HG03025 (cell line): Measurements from ENCODE around the gene OTX1.
"Not testable (repeated sequence)": the region's sequence is repeated elsewhere in the genome, so short reads cannot be mapped to it uniquely, and the experiment has no call there.

Experiments
- ATAC-seq: cut with Tn5 transposase; IDR thresholded peaks from one replicate; pipeline ENCODE4 v1.9.1; 2021; ENCODE audit warnings: mild to moderate bottlenecking, moderate library complexity; ENCODE audit not compliant: unreplicated experiment, low FRiP score

OTX1 gene

DNA sequence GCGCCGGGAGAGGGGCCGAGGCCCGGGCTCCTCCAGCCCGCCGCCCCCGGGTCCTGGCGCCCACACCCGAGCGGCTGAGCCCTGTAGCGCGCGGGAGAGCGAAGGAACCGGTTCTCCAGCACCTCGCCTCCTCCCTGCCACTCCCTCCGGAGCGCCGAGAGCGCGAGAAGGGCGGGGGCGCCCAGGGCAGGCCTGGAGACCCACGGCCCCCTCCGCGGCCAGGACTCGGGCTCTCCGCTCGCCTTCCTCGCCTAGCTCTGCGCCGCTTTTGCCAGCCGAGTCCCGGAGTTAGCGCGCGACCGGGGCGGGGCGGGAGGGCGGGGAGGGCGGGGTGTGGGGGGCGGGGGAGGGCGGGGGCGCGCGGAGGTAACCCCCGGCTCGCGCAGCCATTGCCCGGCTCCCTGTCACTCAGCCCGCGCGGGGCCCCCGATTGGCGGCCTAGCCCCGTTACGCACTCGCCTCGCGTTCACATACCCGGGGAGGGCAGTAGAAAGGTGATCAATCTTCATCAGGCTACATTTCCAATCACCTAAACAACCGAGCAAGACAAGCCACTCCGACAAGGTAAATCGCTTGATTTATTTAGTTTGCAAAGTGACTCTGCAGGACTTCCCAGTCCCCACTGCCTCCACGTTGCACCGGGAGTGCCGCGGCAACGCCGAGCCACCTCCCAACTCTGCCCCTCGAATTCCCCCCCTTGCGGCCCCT, at the start of gene OTX1:
TSS of gene OTX1 (plus strand) at position 497 of the 708 bp plus-strand sequence. CDS start 2,161 bp downstream, outside the sequence.
- peak; percentile 88 for ATAC-seq

DNA sequence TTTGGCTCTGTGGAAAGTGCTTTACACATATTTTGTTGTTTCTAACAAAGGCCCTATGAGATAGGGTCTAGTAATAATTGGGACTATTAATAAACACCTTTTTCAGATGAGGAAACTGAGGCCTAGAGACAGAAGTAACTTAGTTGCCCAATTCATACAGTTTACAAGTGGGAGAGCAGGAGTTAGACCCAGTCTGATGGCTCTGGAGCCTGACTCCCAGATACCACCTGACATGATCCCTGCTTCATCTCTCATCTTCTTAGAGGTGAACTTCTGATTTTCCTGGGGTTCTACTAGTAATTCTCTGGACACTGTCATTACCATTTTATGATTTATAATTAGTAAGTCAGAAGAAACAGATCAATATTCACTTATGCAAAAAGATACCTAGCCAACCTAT, 49.1 kb upstream of the OTX1 start:
- ATAC-seq = no peak

DNA sequence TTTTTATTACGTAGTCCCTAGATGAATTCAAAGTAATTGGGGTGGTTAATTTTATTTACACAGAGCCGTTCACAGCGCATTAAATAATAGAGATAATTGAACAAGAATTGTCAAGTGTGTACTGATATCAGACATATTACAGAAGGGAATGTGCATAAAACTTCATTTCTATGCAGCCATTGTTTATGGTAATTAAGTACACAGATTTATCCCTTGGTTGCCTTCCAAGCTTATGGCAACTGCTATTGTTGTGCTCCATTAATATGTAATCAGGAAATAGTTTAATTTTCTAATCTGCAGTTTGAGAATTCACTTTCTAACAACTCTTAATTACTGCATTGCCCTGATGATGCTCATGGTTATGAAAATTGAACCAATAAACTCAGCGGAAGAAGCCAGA, 47.3 kb upstream of the OTX1 start:
- ATAC-seq = no peak

DNA sequence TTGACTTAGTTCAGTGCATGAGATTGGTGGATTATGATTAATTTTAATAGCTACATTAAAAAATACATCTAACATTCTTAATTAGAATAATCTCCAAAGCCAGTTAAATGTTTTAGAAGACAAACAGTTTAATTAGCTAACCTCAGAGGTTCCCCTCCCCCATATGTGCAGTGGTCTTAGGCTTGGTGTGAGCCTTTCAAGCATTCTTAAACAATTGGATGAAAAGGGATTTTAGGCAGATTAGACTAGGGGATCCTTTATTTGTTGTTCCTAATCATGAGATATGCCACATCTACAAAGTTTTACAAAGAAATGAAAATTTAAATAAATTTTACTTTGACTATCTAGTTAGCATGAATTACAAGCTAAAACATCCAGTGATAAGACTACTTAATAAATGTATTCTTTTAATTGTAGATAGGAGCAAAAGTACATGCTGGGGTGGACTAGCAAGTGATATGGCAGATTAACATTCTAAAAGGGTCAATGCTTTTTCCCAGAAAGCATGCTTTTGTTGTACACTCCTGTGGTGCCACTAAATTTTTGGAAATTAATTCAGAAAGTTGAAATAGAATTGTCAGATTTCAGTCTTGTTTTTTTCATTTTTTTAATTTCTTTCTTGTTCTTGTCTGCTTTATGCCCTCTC, 42.7 kb upstream of the OTX1 start:
- ATAC-seq = no peak

DNA sequence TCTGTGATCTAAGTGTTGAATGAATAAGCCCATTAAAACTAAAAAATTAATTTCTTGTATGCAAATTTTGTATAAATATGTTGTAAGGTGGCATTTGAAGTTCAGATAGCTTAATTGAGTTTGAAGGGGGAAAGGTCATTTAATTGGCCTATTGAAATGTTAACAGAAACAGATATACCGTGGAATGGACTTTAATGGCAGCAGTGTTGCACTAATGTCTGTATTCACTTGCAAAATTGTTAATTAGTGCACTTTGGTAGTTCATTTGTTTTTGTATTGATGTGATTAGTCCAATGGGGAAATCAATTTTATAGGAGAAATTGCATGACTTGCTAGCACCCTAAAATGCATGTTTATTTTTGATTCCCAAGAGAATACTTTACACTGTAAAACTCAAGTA, 41.8 kb upstream of the OTX1 start:
- no peak for ATAC-seq

DNA sequence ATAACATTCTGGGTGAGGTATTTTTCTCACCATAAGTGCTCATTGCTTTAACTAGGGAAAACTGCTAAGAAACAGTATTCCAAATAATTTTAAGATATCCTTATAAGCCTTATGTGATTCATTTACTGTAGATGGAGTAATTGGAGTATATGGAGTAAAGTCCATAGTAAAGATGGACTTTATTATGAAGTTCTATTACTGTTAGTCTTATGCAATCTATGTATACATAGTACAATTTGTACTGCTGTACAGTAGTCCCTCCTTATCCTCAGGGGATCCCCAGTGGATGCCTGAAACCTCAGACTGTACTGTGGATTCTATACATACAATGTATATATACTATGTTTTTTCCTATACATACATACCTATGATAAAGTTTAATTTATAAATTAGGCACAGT, 41.1 kb upstream of the OTX1 start:
- ATAC-seq = no peak

DNA sequence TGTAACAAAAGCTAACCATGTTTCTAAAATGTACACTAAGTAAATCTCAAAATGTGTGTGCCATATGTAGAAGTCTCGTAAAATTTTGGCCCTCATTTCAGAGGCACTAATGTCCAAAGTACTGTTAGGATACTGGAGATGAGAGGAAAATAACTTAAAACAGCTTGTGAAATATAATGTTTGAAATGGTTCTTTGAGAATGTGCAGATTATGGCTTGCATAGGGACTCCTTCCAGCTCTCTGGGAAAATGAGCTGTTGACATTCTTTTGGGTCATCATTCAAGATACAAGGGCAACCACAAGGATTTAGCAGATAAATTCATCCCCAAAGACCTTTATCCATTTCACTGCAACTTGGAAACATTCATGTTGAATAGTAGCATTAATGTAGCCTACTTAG, 38.1 kb upstream of the OTX1 start:
- no peak for ATAC-seq

DNA sequence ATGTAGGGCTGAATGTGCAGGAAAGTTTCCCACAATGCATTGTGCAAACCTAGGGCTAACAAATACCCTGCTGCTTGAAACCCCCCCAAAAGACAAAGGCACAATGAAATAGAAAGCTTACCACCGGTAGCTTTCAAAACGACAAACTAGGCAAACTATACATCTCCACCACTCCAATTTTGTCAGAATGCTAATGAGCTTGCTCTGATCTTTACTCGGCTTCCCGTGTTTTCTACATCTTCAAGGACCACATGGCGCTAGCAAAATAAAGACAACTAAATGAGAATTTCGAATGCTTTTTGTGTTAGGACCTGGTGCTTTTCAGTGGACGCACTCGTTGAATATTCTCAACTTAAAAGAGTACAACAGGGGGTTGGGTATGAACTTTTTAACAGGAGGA, 37.2 kb upstream of the OTX1 start:
- ATAC-seq = no peak

DNA sequence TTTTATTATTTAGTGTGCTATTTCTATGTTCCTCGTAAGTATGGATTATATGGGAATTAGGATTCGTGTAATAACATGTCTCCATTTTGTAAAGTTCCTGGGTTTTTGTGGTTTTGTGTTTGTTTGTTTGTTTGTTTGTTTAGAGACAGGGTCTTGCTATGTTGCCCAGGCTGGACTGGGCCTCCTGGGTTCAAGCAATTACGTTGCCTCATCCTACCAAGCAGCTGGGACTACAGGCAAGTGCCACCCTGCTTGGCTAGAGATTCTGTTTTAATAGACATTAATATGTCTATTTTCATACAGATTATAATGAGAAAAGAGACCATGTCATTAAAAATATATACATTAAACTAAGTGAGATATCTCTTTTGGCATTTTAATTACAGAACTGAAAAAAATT, 35.2 kb upstream of the OTX1 start:
- ATAC-seq = no peak

DNA sequence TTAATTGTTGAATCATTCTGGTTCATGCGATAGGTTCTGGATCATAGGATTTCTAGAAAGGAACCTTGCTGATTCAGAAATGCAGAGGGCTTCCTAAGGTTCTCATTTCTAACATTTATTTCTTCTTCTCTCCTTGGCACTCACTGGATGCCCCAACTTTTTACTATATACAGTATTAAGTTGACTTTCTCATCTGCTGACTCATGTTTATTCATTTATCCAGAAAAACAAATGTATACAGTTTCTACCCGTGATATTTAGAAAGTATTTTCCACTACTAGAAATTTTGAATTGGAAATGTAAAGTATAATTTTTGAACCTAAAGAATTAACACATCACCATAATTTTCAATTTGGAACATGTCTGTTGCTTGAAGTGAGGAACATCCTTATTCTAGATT, 32.2 kb upstream of the OTX1 start:
- ATAC-seq = no peak

DNA sequence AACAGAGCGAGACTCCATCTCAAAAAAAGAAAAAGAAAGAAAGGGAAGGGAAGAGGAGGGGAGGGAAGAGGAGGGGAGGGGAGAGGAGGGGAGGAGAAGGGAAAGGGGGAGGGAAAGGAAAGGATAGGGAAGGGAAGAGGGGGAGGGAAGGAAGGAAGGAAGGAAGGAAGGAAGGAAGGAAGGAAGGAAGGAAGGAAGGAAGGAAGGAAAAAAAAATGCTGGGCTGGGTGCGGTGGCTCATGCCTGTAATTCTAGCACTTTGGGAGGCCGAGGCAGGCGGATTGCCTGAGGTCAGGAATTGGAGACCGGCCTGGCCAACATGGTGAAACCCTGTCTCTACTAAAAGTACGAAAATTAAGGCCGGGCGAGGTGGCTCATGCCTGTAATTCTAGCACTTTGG, 30.9 kb upstream of the OTX1 start:
- ATAC-seq = not testable (repeated sequence)

DNA sequence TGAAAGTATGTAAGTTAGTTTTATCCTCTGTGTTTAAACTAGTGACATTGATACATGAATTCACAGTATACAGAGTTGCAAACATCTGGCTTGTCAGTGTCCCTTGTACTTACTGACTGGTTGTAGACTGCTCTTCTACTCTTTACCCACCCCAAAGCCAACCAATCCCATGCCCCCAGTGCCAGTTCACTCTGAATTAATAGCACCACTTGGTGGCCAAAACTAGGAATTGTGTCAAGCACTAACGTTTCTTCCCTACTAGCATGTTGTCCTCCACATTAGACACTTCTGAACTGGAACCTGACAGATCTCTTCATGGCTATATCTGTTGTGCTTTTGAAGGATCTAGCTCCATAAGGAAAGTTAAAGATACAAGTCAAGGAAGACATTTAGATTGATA, 27.2 kb upstream of the OTX1 start:
- no peak for ATAC-seq

DNA sequence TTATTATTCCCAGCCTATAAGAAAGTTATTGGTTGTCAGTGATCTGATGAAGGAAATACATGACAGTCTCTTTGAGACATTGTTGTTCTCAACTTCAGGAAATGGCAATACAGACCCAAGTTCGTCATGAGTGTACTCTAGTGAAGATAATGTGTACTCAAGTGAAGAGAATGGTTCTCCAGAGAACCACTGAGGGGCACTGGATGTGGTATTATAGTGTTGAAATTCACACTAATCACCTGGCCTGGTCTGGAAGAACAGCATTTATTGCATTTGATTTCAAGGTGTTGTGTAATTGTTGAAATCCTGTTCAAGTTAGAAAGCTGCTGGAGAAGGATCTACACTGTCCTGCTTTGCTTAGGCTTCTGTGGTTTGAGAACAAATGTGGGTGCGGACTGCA, 23.4 kb upstream of the OTX1 start:
- ATAC-seq = no peak

DNA sequence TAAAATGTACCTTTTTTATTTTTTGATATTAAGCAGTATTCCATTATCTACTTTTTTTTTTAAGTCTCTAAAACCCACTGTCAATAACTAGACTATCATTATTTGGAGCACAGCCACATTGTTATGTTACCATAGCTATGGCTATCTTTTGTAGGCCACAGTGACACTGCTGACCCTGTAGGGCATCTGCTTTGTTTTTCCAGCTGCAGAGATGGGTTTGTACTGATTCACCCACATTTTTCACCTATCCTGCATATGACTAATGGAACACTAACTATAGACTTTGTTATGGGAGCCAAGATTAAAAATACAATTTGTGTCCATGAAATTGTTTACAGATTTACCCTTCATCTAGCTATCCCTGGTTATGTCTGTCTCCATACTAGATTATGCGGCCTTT, 21.6 kb upstream of the OTX1 start:
- ATAC-seq = no peak

DNA sequence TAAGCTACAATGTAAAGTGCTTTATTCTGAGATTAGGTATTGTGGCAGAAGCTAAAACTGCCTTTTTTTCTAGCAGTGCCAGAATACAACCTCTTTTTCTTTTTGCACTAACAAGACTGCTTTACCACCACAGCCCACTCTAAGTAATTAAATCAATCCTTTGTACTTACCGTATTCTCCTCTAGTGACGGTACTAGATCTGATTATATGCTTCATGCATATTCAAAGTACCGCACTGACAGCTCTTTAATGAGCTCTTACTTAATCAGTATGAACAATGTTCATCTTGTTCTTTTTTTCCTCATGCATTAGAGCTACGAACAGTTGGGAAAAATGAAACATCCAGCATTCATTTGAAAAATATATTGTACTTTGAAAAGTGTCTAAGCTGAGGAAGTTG, 16.1 kb upstream of the OTX1 start:
- ATAC-seq = no peak

DNA sequence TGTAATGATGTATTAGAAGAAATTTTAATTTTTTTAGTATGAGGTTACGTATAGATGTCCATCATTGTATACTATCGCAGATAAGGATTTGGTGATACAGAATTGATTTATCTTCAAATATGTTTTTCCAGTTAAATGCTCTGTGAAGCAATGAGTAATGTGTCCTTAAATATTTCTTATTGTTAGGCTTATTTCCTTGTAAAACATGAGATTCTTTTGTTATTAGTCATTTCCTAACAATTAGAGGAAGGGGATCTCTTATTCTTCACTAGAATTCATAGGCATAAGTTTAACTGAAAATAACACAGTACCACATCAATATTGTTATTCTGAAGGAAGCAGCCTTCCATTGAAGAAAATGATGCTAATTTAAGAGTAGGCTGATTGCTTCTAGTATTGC, 15.5 kb upstream of the OTX1 start:
- ATAC-seq = no peak

DNA sequence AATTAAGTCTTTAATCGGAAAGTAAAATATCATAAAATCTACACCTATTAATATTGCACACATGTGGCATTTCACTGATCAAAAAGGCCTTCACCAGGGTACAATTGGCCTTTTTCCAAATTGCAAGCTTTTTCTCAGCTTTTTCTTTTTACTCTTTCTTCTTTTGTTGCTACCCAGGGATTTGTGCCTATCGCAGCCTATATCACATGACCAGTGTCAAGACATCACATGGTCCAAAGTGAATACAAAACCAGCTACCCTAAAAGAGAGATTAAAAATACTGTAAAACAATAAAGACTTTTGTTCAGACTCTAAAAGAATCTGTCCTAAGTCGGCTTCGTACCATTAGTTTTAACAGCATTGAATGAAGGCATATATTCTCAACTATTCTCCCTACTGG, 15.0 kb upstream of the OTX1 start:
- no peak for ATAC-seq

DNA sequence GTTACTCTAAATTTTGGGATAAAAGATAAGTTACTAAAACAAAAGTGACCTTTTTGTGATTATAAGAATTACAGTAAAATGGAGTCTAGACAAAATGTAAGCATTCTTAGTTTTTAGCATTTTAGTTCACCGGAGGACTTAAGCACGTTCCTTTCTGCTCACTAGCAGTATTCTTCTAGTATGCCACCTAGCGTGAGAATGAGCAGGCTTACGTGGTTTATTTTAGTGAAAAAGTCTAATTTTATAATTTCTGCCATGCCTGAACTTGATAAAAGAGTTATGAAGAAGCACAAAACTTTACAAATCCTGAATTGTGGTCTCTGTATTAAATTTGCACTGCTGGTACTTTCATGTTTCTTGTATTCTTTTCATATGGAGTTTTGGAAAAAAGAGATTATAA, 12.6 kb upstream of the OTX1 start:
- ATAC-seq = no peak

DNA sequence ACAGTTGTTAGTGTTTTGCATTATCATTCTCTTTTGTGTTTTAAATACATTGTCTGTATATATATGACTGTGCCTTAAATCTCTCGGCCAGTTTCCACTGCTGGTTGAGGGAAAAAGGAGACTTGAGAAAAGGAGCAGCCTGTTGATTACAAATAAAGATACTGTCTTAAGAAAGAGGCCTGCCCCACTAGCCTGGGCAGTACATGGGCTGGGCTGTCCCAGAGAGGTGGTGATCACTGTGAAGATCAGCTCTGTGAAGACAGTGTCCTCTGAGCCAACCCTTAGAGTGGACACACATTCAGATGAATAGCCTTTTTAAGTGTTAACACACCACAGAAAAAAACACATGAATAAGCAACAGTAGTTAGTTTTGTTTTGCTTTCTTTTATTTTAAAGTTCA, 10.0 kb upstream of the OTX1 start:
- ATAC-seq = no peak

DNA sequence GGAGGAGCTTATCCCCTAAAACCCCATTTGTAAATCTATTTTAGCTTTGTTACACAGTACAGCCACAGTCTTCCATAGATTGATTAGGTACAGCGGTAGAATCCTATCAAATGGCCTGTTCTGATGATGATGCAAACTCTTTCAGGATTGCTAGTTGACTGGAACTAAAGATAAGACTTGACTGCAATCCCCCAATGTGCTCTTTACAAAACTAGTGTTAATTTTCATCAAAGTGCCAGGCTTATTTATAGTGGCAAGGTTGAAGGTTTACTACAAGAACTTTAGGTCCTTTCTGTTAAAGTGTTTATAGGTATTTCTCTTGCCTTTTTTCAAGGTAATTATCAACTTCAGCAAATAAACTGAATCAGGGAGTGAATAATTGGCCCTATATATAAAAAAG, 9.0 kb upstream of the OTX1 start:
- ATAC-seq = no peak

DNA sequence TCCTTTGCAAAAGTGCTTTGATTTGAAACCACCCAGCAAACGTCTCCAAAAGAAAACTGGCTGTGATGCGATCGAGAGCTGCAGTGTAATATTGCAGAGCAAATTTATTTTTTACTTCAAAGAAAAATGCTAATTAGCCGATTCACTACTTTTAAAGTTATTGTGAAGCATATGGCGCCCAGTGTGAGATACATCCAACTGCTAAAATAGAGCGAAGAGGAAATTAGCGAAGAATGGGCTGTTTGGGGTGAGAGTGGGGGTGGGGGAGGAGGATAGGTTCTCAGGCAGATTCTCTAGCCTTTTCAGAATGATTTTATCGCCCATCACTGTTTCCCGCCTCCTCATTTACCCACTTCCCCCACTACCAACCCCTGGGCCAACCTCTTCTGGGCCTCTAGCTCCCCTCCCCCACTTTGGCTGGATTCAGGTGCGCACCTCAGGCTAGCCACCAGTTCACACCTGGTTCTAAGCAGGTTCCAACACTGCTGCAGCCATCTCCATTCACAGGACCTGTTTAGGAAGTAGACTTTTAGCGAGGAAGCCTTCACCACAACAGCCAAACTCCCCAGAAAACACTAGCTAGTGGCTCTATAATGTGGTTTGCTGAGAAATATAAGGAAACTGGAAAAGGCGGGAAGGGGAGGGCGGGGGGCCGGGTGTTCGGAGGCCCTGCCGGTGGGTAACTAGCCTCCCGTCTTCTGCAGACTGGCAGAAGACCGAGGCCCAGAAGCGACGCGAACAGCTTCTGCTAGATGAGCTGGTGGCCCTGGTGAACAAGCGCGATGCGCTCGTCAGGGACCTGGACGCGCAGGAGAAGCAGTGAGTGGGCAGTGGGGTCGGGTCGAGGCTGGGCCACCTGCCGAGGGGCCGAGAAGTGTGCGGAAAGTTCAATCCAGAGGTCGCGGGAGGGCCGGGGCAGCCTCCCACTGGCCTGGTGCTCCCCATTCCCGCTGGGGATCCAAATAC, 6.0 kb upstream of the OTX1 start:
- no peak for ATAC-seq
